Upper lobe of right lung (tissue), 1 donor: ENCODE data around the gene RAMP1. TPM values are rescaled to one million over a fixed set of nuclear protein-coding genes. Genes with fewer than 3 reads are reported as not detected.
"Not testable (repeated sequence)": the region's sequence is repeated elsewhere in the genome, so short reads cannot be mapped to it uniquely, and the experiment has no call there.

ENCODE experiments used
- ATAC-seq: fragments of 200-7000 bp; cut with Tn5 transposase; one replicate; pipeline ENCODE4 v1.9.1; 2020; ENCODE audit warnings: mild to moderate bottlenecking, moderate library complexity
- DNase-seq: peaks from one replicate; pipeline ENCODE4 v3.0.0-alpha.2; 2020
- H3K27ac ChIP-seq: fragments of 200-600 bp; one replicate; pipeline ENCODE4 v1.8.0; 2022
- H3K27me3 ChIP-seq: fragments of 200-600 bp; one replicate; pipeline ENCODE4 v1.8.0; 2022; ENCODE audit warnings: mild to moderate bottlenecking
- H3K36me3 ChIP-seq: fragments of 200-600 bp; one replicate; pipeline ENCODE4 v1.8.0; 2022
- H3K4me1 ChIP-seq: fragments of 200-600 bp; one replicate; pipeline ENCODE4 v1.8.0; 2022
- H3K4me3 ChIP-seq: fragments of 200-600 bp; one replicate; pipeline ENCODE4 v1.8.0; 2022; ENCODE audit warnings: mild to moderate bottlenecking
- H3K9me3 ChIP-seq: fragments of 200-600 bp; one replicate; pipeline ENCODE4 v1.8.0; 2022
- intact Hi-C: fragments of 100-400 bp; cut with DNase I; formaldehyde crosslinking; loops from one replicate; pipeline ENCODE4 v1.11.0; 2022
- total RNA-seq: library from RNA; stranded (reverse); fragmentation: NEBNext Ultra II Directional; extraction: Animal tissue kit (Norgen Biotek cat#: 25700); gene quantifications from one replicate; pipeline ENCODE4 v1.2.1, GENCODE V29; 2021
- TF ChIP-seq, protein P1 (sequence below): fragments of 200-600 bp; IDR thresholded peaks from one replicate; pipeline ENCODE4 v1.8.0; 2022; ENCODE audit warnings: antibody characterized with exemption
- donor health status: DM: no; HTN: yes; CAD: no; lungs with severe emphysema.

The RAMP1 gene
- total RNA-seq, 1 donor from 2014 or later: 11.1 TPM

DNA sequence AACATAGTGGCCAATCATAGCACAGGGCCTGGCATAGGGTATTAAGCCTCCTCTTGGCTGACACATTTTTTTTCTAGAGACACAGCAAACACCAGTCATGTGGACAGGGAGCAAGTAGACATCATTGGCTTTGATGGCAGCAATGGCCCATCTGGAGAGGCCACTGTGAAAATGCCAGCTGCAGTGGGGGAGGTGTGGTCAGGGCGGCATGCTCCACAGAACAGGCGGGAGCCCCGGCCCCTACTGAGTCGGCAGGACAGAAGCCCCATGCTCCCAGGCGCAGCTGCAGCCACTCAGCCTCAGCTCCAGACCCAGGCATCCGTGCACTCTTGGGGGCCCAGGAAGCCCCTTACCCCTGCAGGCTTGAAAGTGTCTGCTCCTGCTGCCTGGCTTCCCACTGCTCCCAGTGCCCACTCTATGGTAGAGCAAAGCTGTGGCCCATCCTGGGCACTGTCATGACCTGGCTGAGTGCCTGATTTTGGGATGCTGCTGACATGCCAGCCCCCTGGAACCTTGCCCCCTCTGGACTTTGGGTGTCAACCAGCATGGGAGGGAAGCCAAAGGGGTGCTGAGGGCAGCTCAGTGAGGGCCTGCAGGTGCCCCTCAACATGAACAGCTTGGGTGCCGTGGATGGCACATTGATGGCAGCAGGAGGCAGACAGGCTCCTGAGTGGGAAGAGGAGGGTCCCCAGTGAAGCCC lies 84.1 kb downstream of the RAMP1 start:
- Histone ChIP-seq H3K27me3 (no peaks in the 10 kb centered on the region), H3K9me3 (no peaks in the 10 kb centered on the region), H3K36me3 (no peaks in the 10 kb centered on the region), H3K4me1 (no peaks in the 10 kb centered on the region), H3K27ac (no peak overlapping the region), H3K4me3 (no peak overlapping the region)
- TF ChIP-seq, protein P1, sequence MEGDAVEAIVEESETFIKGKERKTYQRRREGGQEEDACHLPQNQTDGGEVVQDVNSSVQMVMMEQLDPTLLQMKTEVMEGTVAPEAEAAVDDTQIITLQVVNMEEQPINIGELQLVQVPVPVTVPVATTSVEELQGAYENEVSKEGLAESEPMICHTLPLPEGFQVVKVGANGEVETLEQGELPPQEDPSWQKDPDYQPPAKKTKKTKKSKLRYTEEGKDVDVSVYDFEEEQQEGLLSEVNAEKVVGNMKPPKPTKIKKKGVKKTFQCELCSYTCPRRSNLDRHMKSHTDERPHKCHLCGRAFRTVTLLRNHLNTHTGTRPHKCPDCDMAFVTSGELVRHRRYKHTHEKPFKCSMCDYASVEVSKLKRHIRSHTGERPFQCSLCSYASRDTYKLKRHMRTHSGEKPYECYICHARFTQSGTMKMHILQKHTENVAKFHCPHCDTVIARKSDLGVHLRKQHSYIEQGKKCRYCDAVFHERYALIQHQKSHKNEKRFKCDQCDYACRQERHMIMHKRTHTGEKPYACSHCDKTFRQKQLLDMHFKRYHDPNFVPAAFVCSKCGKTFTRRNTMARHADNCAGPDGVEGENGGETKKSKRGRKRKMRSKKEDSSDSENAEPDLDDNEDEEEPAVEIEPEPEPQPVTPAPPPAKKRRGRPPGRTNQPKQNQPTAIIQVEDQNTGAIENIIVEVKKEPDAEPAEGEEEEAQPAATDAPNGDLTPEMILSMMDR: no peak
- intact Hi-C loops: no loop called here
- no peak for DNase-seq
- ATAC-seq: no peak

DNA sequence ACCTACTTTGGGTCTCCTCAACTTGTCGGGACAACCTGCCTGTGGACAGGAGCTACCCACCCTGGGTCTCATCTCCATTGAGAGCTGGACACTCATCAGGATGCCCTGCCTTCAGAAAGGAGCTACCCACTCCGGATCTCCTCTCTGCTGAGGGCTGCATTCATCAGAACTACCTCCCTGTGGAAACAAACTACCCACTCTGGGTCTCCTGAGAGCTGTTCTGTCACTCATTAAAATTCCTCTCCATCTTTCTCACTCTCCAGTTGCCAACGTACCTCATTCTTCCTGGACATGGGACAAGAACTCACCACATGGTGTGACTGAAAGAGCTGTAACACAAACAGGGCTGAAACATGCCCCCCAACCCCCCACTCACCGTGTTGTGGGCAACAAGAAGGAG lies 84.9 kb downstream of the RAMP1 start:
- TF ChIP-seq, protein P1: no peak
- Histone ChIP-seq H3K9me3 (no peaks in the 10 kb centered on the region), H3K27me3 (no peaks in the 10 kb centered on the region), H3K36me3 (no peaks in the 10 kb centered on the region), H3K4me3 (no peak overlapping the region), H3K4me1 (no peaks in the 10 kb centered on the region), H3K27ac (no peak overlapping the region)
- intact Hi-C loops: no loop called here
- ATAC-seq (no peak), DNase-seq (no peak)

DNA sequence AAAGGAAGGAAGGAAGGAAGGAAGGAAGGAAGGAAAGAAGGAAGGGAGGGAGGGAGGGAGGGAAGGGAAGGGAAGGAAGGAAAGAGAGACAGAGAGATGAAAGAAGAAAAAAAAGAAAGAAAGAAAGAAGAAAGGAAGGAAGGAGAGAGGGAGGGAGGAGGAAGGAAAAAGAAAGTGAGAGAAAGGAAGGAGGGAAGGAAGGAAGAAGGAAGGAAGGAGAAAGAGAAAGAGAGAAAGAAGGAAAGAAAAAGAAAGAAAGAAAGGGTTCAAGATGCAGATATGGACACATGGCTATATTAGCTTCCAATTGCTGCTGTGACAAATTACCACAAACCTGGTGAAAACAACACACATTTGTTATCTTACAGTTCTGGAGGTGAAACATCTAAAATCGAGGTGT lies 87.0 kb downstream of the RAMP1 start:
- ATAC-seq (no peak), DNase-seq (no peak)
- no peaks in the 10 kb centered on the region for H3K9me3 ChIP-seq
- H3K27ac ChIP-seq: no peak overlapping the region
- no peaks in the 10 kb centered on the region for H3K27me3 ChIP-seq
- intact Hi-C loops: no loop called here
- TF ChIP-seq, protein P1: no peak
- no peaks in the 10 kb centered on the region for H3K4me1 ChIP-seq
- H3K4me3 ChIP-seq: no peak overlapping the region
- no peaks in the 10 kb centered on the region for H3K36me3 ChIP-seq

DNA sequence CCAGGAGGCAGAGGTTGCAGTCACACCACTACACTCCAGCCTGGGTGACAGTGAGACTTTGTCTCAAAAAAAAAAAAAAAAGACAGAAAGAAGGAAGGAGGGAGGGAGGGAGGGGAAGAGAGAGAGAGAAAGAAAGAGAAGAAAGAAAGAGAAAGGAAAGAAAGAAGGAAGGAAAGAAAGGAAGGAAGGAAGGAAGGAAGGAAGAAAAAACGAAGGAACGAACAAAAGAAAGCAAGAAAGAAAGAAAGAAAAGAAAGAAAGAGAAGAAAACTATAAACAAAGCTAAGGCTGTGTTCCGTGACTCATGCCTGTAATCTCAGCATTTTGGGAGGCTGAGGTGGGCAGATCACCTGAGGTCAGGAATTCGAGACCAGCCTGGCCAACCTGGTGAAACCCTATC lies 91.9 kb downstream of the RAMP1 start:
- DNase-seq, H3K36me3 ChIP-seq, H3K9me3 ChIP-seq, ATAC-seq, H3K4me3 ChIP-seq, H3K27ac ChIP-seq, intact Hi-C loops, H3K4me1 ChIP-seq: not testable (repeated sequence)
- H3K27me3 ChIP-seq: peaks cover 23% of the 10 kb centered on the region

DNA sequence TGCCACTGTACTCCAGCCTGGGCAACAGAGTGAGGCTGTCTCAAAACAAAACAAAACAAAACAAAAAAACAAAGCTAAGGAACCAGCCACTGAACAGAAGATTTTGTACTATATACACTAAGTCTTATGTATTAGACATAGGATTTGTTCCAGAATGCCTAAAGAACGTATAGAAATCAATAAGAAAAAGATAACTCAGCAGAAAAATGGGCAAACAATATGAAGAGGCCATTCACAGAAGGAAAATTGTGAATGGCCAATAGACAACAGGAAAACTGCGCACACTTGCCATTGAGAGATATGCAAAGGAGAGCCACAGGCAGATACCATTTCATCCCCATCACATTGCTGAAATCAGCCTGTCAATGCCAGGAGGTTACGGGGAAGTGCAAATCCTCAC lies 92.5 kb downstream of the RAMP1 start:
- Histone ChIP-seq H3K9me3 (no peaks in the 10 kb centered on the region), H3K36me3 (no peaks in the 10 kb centered on the region), H3K27me3 (peaks cover 26% of the 10 kb centered on the region), H3K4me3 (no peak overlapping the region), H3K4me1 (peaks cover 5% of the 10 kb centered on the region), H3K27ac (no peak overlapping the region)
- TF ChIP-seq, protein P1: no peak
- DNase-seq (no peak), ATAC-seq (no peak)
- intact Hi-C loops: no loop called here

DNA sequence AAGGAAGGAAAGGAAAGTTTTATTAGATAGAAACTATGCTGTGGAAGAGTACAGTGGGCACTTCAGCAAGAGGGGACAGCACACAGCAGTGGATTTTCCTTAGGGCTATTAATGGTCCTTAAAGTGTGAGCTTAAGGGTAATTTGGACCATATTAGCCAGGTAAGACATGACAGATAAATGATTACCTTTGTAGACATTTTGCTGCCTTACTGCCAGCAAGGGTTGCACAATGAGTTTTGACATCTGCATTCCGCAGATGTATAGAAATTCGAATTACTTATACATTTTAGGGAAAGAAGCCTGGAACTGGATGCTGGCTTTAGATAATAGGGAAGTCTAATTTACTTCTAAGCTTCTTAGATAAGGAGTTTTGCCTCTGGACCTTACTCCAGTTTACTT lies 93.4 kb downstream of the RAMP1 start:
- Histone ChIP-seq H3K4me1 (peaks cover 5% of the 10 kb centered on the region), H3K9me3 (no peaks in the 10 kb centered on the region), H3K27me3 (peaks cover 26% of the 10 kb centered on the region), H3K4me3 (no peak overlapping the region), H3K36me3 (no peaks in the 10 kb centered on the region), H3K27ac (no peak overlapping the region)
- ATAC-seq: no peak
- no peak for DNase-seq
- TF ChIP-seq, protein P1: no peak
- intact Hi-C loops: no loop called here
